Stimulated activated naive CD8-positive, alpha-beta T cell treated with anti-CD3 and anti-CD28 coated beads, Interleukin-15, Interleukin-2, amounts not matched to agents 100 U/mL and 50 U/mL, for 24 hours (primary cell): ENCODE data around the gene LRRC56.

Experiments
- ATAC-seq: fragments of 150-1000 bp; cut with Tn5 transposase; one replicate; pipeline ENCODE4 v1.10.0; 2021
- DNase-seq: peaks from one replicate; pipeline ENCODE4 v3.0.0; 2021

Gene LRRC56

GRCh38 chr11:536841-537621 lies at the start of gene LRRC56:
Gene LRRC56 (plus strand): TSS chr11:537527. CDS start chr11:540685, 3,158 bp downstream.
- ATAC-seq, result peak; percentile 45
- peak; percentile 94 for DNase-seq

GRCh38 chr11:487571-488021 lies 49.7 kb upstream of the LRRC56 start:
- no peak for ATAC-seq
- DNase-seq, result no peak

DNA sequence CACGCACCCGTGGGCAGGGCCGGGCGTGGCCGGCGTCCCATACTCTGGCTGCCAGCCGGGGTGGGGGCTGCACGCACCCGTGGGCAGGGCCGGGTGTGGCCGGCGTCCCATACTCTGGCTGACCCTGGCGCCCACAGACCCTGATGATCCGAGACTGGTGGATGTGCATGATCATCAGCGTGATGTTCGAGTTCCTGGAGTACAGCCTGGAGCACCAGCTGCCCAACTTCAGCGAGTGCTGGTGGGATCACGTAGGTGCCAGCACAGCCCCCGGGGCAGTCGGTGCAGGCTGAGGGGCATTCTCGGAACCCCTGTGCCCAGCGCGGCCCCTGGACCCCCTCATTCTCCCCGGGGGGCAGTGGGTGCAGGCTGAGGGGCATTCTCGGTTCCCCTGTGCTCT lies 49.3 kb upstream of the LRRC56 start:
- ATAC-seq (no peak), DNase-seq (no peak)

DNA sequence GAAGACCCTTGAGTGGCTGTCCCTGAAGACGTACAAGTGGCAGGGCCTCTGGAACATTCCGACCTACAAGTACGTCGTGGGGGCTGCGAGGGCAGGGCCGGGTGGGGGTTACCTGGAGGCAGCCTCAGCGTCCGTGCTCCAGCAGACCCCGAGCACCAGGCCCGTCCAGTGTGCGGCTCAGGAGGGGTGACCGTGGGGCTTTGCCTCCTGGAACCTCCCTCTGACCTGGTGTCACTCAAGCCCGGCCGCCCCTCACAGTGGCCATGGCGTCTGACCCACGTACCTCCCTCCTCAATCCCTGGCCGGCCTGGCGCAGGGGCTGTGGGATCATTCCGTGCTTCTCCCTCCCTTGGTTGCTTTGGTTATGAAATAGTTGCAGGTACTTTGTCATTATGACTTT lies 48.7 kb upstream of the LRRC56 start:
- DNase-seq, result no peak
- ATAC-seq, result no peak

GRCh38 chr11:488992-489391 lies 48.3 kb upstream of the LRRC56 start:
- peak; percentile 10 for ATAC-seq
- DNase-seq, result no peak

DNA sequence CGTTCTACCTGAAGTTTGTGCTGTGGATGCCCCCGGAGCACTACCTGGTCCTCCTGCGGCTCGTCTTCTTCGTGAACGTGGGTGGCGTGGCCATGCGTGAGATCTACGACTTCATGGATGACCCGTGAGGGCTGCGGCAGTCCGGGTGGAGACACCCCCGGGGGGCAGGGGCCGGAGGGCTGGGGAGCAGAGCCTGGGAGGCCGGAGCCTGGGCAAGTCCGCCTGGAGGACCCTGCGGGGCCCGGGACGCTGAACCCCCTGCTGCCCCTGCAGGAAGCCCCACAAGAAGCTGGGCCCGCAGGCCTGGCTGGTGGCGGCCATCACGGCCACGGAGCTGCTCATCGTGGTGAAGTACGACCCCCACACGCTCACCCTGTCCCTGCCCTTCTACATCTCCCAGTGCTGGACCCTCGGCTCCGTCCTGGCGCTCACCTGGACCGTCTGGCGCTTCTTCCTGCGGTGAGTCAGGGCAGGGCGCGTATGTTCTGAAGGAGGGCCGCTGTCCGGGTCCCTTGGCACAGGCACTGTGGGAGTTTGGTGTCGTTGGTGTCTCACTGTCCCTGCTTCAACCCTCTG lies 47.6 kb upstream of the LRRC56 start:
- no peak for ATAC-seq
- no peak for DNase-seq

DNA sequence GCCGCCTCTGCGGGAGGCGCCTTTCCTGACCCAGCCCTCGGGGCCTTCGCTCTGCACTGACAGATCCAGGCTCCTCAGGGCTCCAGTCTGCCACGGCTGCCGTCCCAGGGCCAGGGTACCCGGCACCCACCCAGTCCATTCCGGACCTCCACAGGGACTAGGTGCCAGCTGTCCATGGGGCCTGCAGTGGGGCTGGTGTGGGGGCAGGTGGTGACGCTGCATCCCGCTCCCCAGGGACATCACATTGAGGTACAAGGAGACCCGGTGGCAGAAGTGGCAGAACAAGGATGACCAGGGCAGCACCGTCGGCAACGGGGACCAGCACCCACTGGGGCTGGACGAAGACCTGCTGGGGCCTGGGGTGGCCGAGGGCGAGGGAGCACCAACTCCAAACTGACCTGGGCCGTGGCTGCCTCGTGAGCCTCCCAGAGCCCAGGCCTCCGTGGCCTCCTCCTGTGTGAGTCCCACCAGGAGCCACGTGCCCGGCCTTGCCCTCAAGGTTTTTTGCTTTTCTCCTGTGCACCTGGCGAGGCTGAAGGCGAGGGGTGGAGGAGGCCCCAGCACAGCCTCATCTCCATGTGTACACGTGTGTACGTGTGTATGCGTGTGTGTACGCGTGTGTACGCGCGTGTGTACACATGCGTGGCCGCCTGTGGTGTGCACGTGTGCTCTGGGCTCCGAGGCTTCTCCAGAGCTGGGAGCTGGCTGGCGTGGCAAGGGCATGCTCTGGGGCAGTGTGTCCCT lies 47.0 kb upstream of the LRRC56 start:
- ATAC-seq (no peak), DNase-seq (no peak)

GRCh38 chr11:490930-491260 lies 46.4 kb upstream of the LRRC56 start:
- DNase-seq, result no peak
- no peak for ATAC-seq

- ATAC-seq, result no peak
These were observed 46.0 kb upstream of the LRRC56 start for GRCh38 chr11:491358-491757.

GRCh38 chr11:492427-493226 lies 44.7 kb upstream of the LRRC56 start:
- no peak for DNase-seq
- ATAC-seq, result no peak

More at GRCh38 chr11:491358-491757, 46.0 kb upstream of the LRRC56 start:
- no peak for DNase-seq

GRCh38 chr11:494761-495536 lies 42.4 kb upstream of the LRRC56 start:
- no peak for ATAC-seq
- DNase-seq, result no peak

GRCh38 chr11:495537-495931 lies 41.8 kb upstream of the LRRC56 start:
- no peak for ATAC-seq
- DNase-seq, result no peak

DNA sequence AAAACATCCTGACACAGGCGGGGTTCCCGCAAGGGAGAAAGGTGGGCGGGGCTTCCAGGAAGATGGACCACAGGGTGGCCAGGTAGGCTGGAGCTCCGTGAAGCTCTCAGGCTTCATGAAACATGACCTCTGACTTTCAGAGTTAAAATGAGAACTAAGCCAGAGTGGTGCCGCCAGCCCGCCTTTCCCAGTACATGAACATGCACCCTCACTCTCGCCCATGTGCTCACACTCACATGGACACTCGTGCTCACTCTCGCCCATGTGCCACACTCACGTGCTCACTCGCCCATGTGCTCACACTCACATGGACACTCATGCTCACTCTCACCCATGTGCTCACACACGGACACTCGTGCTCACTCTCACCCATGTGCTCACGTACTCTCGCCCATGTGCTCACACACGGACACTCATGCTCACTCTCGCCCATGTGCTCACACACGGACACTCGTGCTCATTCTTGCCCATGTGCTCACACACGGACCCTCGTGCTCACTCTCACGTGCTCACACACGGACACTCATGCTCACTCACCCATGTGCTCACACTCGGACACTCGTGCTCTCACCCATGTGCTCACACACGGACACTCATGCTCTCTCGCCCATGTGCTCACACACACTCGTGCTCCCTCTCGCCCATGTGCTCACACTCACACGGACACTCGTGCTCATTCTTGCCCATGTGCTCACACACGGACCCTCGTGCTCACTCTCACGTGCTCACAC lies 40.3 kb upstream of the LRRC56 start:
- ATAC-seq (no peak), DNase-seq (no peak)

DNA sequence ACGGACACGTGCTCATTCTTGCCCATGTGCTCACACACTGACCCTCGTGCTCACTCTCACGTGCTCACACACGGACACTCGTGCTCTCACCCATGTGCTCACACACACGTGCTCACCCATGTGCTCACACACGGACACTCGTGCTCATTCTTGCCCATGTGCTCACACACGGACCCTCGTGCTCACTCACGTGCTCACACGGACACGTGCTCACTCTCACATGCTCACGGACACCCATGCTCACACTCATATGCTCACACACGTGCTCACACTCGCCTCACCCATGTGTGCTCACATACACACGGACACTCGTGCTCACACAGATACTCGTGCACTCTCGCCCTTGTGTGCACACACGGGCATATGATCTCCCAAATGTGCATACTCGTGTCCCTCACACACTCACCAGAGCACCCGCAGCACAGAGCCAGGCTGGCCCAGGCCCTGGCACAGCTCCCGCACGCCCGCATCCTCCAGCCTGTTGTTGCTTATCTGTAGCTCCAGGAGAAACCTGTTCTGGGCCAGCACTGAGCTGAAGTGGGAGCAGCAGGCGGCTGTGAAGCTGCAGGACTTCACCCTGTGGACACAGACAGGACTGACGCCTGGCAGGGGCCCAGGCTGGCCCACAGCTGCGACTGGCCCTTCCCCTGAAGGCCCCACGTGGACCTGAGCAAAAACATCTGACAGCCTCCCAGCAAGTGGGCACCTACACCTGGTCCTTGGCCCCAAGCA lies 39.6 kb upstream of the LRRC56 start:
- ATAC-seq (no peak), DNase-seq (no peak)

- no peak for ATAC-seq
These were observed 38.8 kb upstream of the LRRC56 start for GRCh38 chr11:498297-499181.

DNA sequence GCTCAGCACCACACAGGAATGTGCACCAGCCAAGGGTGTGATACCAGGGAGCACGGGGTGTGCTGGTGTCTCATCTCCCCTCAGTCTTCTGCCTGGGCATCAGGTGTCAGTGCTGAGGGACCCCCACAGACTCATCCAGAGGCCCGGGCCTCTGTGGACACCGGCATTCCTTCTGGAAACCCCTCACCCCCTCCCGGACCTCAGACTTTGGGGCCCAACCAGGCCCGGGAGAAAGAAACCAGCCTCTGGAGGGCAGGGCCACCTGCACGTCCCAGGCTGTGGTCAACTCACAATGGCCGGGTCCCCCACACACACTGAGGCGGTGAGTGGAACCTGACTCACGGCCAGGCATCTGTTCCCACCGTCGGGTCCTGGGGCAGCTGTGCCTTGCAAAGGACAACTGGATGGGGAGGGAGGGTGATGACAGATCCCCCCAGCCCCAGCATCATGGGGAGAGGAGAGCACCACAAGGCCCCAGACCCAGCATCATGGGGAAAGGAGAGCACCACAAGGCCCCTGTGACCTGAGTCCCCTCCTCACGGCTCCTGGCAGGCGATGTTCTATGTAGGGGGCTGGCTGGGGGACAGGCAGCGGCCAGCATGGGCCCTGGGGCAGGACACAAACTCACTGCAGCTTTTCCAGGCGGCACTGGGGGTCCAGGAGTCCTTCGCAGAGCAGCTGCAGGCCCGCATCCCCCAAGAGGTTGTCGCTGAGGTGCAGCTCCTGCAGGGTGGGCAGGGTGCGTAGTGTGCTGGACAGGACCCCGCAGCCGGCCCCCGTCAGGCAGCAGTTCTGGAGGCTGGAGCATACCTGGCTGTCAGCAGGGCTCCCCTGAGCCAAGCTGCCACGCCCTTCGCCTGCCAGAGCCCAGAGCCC lies 37.9 kb upstream of the LRRC56 start:
- ATAC-seq, result no peak

More at GRCh38 chr11:498297-499181, 38.8 kb upstream of the LRRC56 start:
- DNase-seq, result no peak

DNA sequence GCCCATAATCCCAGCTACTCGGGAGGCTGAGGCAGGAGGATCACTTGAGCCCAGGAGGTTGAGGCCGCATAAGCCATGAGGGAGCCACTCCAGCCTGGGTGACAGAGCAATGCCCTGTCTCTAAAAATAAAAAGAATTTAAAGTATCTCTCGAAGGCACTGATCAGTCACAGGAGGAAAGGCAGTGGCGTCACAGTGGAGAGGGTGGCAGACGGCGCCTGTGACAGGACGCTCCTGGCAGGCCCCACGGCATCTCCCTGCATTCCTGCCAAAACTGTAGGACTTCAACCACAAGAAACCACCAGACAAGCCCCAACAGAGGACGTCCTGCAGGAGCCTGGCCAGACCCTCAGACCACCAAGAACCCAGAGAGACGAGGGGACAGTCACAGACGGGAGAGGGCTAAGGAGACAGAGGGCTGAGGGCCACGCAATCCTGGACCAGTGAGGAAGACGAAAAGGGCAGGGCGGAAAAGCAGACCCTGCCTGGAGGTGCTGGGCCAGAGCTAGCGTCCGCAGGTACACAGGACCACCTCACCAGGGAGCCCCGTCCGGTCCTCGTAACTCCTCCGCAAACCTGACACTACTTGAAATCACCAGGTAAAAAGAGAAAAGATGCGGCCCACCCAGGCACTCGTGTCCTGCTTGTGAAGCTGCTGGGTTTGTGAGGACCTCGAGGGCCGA lies 36.2 kb upstream of the LRRC56 start:
- no peak for DNase-seq
- no peak for ATAC-seq

More for the DNA sequence above, 37.9 kb upstream of the LRRC56 start:
- DNase-seq, result no peak
